ENCODE measurements around the gene MST1.

Gene MST1

GRCh38 chr3:49673715-49674496, 15.4 kb downstream of the MST1 start, which contains the start of gene APEH:
Gene APEH (plus strand): TSS chr3:49674351. CDS start chr3:49674402, 51 bp downstream.
- Histone ChIP-seq H3K4me1 (ENCODE audit: control insufficient read depth, insufficient read depth, low read length) (peaks cover 19% of the 10 kb centered on the region), H3K27ac (ENCODE audit: low read length) (peak within 1 kb of the TSS; percentile 79), H3K36me3 (ENCODE audit: control insufficient read depth in 2 of 2, insufficient read depth in 2 of 2, low read length in 2 of 2) (peaks cover 27 to 30% of the 10 kb centered on the region in 2 donors)

GRCh38 chr3:49673121-49673714, 16.1 kb downstream of the MST1 start:
- H3K4me3 ChIP-seq (ENCODE audit: low read length in 2 of 2): peak overlapping the region; percentile 79 to 88
- peaks cover under 1 to 7% of the 10 kb centered on the region in 2 donors for H3K27me3 ChIP-seq (ENCODE audit: control insufficient read depth in 1 of 2, insufficient read depth in 2 of 2, low read length in 2 of 2)
- peak overlapping the region; percentile 51 to 75 for H3K9ac ChIP-seq (ENCODE audit: low read length in 2 of 2)
- peaks cover 21 to 23% of the 10 kb centered on the region in 2 donors for H3K36me3 ChIP-seq (ENCODE audit: control insufficient read depth in 2 of 2, insufficient read depth in 2 of 2, low read length in 2 of 2)
- H3K9me3 ChIP-seq (ENCODE audit: control insufficient read depth in 2 of 2, low read length in 2 of 2): no peaks in the 10 kb centered on the region
- peaks cover 19% of the 10 kb centered on the region for H3K4me1 ChIP-seq (ENCODE audit: control insufficient read depth, insufficient read depth, low read length)
- H3K27ac ChIP-seq (ENCODE audit: low read length): peak overlapping the region; percentile 79

More at GRCh38 chr3:49673715-49674496, 15.4 kb downstream of the MST1 start, which contains the start of gene APEH:
- Histone ChIP-seq H3K27me3 (ENCODE audit: control insufficient read depth in 1 of 2, insufficient read depth in 2 of 2, low read length in 2 of 2) (peaks cover 0 to 5% of the 10 kb centered on the region in 2 donors), H3K9ac (ENCODE audit: low read length in 2 of 2) (peak within 1 kb of the TSS; percentile 73 to 75), H3K4me3 (ENCODE audit: low read length in 2 of 2) (peak within 1 kb of the TSS; percentile 79 to 88), H3K9me3 (ENCODE audit: control insufficient read depth in 2 of 2, low read length in 2 of 2) (no peaks in the 10 kb centered on the region)

GRCh38 chr3:49671291-49672288, 17.7 kb downstream of the MST1 start:
- peaks cover 7 to 8% of the 10 kb centered on the region in 2 donors for H3K36me3 ChIP-seq (ENCODE audit: control insufficient read depth in 2 of 2, insufficient read depth in 2 of 2, low read length in 2 of 2)
- peaks cover 19% of the 10 kb centered on the region for H3K4me1 ChIP-seq (ENCODE audit: control insufficient read depth, insufficient read depth, low read length)
- H3K27me3 ChIP-seq (ENCODE audit: control insufficient read depth in 1 of 2, insufficient read depth in 2 of 2, low read length in 2 of 2): peaks cover 6 to 10% of the 10 kb centered on the region in 2 donors
- no peak overlapping the region for H3K9ac ChIP-seq (ENCODE audit: low read length in 2 of 2)
- H3K27ac ChIP-seq (ENCODE audit: low read length): no peak overlapping the region
- H3K4me3 ChIP-seq (ENCODE audit: low read length in 2 of 2): no peak overlapping the region
- H3K9me3 ChIP-seq (ENCODE audit: control insufficient read depth in 2 of 2, low read length in 2 of 2): no peaks in the 10 kb centered on the region

- Histone ChIP-seq H3K4me1 (ENCODE audit: control insufficient read depth, insufficient read depth, low read length) (peaks cover 19% of the 10 kb centered on the region), H3K27ac (ENCODE audit: low read length) (no peak overlapping the region), H3K36me3 (ENCODE audit: control insufficient read depth in 2 of 2, insufficient read depth in 2 of 2, low read length in 2 of 2) (peaks cover 0 to 1% of the 10 kb centered on the region in 2 donors), H3K27me3 (ENCODE audit: control insufficient read depth in 1 of 2, insufficient read depth in 2 of 2, low read length in 2 of 2) (peaks cover 6 to 10% of the 10 kb centered on the region in 2 donors), H3K4me3 (ENCODE audit: low read length in 2 of 2) (no peak overlapping the region), H3K9ac (ENCODE audit: low read length in 2 of 2) (no peak overlapping the region), H3K9me3 (ENCODE audit: control insufficient read depth in 2 of 2, low read length in 2 of 2) (no peaks in the 10 kb centered on the region)
These were observed 18.4 kb downstream of the MST1 start for GRCh38 chr3:49670940-49671290.

DNA sequence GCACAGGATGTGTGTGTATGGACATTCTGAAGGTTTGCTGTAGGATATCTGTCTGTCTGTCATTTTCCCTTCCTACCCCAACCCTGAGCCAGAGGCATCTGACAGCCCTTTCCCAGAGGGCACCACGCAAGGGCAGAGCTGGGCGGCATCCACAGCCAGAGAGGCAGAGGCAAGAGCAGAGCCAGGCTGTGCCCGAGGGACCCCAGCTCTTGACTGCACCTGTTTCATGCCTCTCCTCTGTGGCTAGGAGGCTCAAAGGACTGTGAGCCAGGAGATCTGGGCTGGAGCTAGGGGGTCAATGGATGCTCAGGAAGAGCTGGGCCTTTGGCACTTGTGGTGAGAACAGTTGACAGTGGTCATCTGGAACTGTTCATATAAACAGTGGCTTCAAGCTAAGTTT, 19.9 kb downstream of the MST1 start:
- Histone ChIP-seq H3K27ac (ENCODE audit: low read length) (no peak overlapping the region), H3K9me3 (ENCODE audit: control insufficient read depth in 2 of 2, low read length in 2 of 2) (no peaks in the 10 kb centered on the region), H3K27me3 (ENCODE audit: control insufficient read depth in 1 of 2, insufficient read depth in 2 of 2, low read length in 2 of 2) (peaks cover 14 to 16% of the 10 kb centered on the region in 2 donors), H3K9ac (ENCODE audit: low read length in 2 of 2) (no peak overlapping the region), H3K36me3 (ENCODE audit: control insufficient read depth in 2 of 2, insufficient read depth in 2 of 2, low read length in 2 of 2) (no peaks in the 10 kb centered on the region), H3K4me3 (ENCODE audit: low read length in 2 of 2) (no peak overlapping the region), H3K4me1 (ENCODE audit: control insufficient read depth, insufficient read depth, low read length) (peaks cover 8% of the 10 kb centered on the region)

GRCh38 chr3:49668861-49669260, 20.4 kb downstream of the MST1 start:
- no peak overlapping the region for H3K27ac ChIP-seq (ENCODE audit: low read length)
- no peaks in the 10 kb centered on the region for H3K36me3 ChIP-seq (ENCODE audit: control insufficient read depth in 2 of 2, insufficient read depth in 2 of 2, low read length in 2 of 2)
- H3K4me1 ChIP-seq (ENCODE audit: control insufficient read depth, insufficient read depth, low read length): peaks cover 8% of the 10 kb centered on the region
- no peak overlapping the region for H3K9ac ChIP-seq (ENCODE audit: low read length in 2 of 2)
- no peaks in the 10 kb centered on the region for H3K9me3 ChIP-seq (ENCODE audit: control insufficient read depth in 2 of 2, low read length in 2 of 2)
- H3K27me3 ChIP-seq (ENCODE audit: control insufficient read depth in 1 of 2, insufficient read depth in 2 of 2, low read length in 2 of 2): peaks cover 14 to 20% of the 10 kb centered on the region in 2 donors
- no peak overlapping the region for H3K4me3 ChIP-seq (ENCODE audit: low read length in 2 of 2)

GRCh38 chr3:49668414-49668797, 20.9 kb downstream of the MST1 start:
- no peaks in the 10 kb centered on the region for H3K9me3 ChIP-seq (ENCODE audit: control insufficient read depth in 2 of 2, low read length in 2 of 2)
- peaks cover 5% of the 10 kb centered on the region for H3K4me1 ChIP-seq (ENCODE audit: control insufficient read depth, insufficient read depth, low read length)
- no peak overlapping the region for H3K27ac ChIP-seq (ENCODE audit: low read length)

GRCh38 chr3:49667701-49668413, 21.4 kb downstream of the MST1 start:
- Histone ChIP-seq H3K27ac (ENCODE audit: low read length) (no peak overlapping the region), H3K4me3 (ENCODE audit: low read length in 2 of 2) (no peak overlapping the region), H3K4me1 (ENCODE audit: control insufficient read depth, insufficient read depth, low read length) (no peaks in the 10 kb centered on the region), H3K27me3 (ENCODE audit: control insufficient read depth in 1 of 2, insufficient read depth in 2 of 2, low read length in 2 of 2) (peaks cover 14 to 20% of the 10 kb centered on the region in 2 donors), H3K9me3 (ENCODE audit: control insufficient read depth in 2 of 2, low read length in 2 of 2) (no peaks in the 10 kb centered on the region), H3K36me3 (ENCODE audit: control insufficient read depth in 2 of 2, insufficient read depth in 2 of 2, low read length in 2 of 2) (no peaks in the 10 kb centered on the region), H3K9ac (ENCODE audit: low read length in 2 of 2) (no peak overlapping the region)

More at GRCh38 chr3:49668414-49668797, 20.9 kb downstream of the MST1 start:
- no peaks in the 10 kb centered on the region for H3K36me3 ChIP-seq (ENCODE audit: control insufficient read depth in 2 of 2, insufficient read depth in 2 of 2, low read length in 2 of 2)
- H3K27me3 ChIP-seq (ENCODE audit: control insufficient read depth in 1 of 2, insufficient read depth in 2 of 2, low read length in 2 of 2): peaks cover 14 to 20% of the 10 kb centered on the region in 2 donors
- no peak overlapping the region for H3K4me3 ChIP-seq (ENCODE audit: low read length in 2 of 2)
- H3K9ac ChIP-seq (ENCODE audit: low read length in 2 of 2): no peak overlapping the region

GRCh38 chr3:49666592-49666991, 22.7 kb downstream of the MST1 start:
- H3K9ac ChIP-seq (ENCODE audit: low read length in 2 of 2): no peak overlapping the region
- H3K36me3 ChIP-seq (ENCODE audit: control insufficient read depth in 2 of 2, insufficient read depth in 2 of 2, low read length in 2 of 2): no peaks in the 10 kb centered on the region
- no peak overlapping the region for H3K4me3 ChIP-seq (ENCODE audit: low read length in 2 of 2)
- peaks cover 16 to 20% of the 10 kb centered on the region in 2 donors for H3K27me3 ChIP-seq (ENCODE audit: control insufficient read depth in 1 of 2, insufficient read depth in 2 of 2, low read length in 2 of 2)
- H3K27ac ChIP-seq (ENCODE audit: low read length): no peak overlapping the region
- H3K9me3 ChIP-seq (ENCODE audit: control insufficient read depth in 2 of 2, low read length in 2 of 2): no peaks in the 10 kb centered on the region
- H3K4me1 ChIP-seq (ENCODE audit: control insufficient read depth, insufficient read depth, low read length): no peaks in the 10 kb centered on the region

Measured in stomach smooth muscle (tissue), 2 donors.